T-helper 22 cell (primary cell): ENCODE measurements around the gene HIVEP3.

Experiments
- DNase-seq: peaks from one replicate; pipeline ENCODE4 v3.0.0-alpha.2; 2020; ENCODE audit warnings: low read depth

HIVEP3 gene

DNA sequence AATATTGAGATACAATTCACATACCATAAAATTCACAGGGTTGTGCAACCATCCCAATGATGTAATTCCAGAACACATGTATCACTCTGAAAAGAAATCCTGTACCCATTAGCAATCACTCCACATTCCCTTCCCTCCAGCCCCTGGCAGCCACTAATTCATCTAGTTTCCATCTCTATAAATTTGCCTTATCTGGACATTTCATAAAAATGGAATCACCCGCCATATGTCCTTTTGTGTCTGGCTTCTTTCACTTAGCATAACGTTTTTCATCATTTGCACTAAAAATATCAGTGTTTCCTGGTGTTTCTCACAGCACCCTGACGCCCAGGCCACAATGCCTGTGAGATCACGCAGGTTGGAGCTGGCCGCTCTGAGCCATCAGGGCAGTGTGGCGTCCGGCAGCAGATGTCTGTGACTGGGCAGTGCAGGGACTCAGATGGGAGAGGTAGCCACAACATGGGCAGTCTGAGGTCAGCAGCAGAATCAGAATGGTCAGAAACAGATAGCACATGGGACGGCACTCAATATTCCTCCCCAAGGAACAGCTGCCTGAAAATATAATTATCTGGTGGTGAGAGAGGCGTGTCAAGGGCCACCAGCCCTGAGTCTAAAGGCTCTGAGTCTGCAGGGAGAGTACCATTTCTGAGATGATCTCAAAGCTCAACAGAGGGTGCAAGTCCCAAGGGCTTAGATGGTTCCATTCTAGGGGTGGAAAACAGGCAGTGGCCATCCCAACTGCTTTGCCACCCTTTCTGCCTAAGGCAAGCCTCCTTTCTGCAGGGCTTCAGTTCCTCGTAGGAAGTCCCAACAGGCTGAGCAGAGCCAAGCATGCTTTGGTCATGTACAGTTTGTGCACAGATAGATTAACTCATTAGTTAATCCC lies 304.8 kb downstream of the HIVEP3 start:
- no peak for DNase-seq

DNA sequence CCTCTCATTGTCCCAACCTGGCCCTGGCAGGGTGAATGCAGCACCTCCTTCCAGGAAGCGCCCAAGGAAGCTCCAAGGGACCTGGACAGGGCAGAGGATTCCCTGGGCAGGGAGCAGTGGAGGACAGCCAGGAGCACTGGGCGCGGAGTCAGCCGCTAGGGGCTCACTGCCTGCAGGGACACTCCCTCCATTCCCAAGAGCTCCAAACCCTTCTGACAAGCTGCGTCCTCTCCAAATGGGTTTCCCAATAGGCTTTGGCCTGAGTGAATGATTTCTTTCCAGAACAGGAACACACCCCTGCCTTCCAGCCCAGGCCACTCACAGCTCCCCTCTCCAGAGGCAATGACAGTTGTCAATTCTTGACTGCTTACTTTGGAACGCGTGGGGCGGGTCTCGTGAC lies 305.8 kb downstream of the HIVEP3 start:
- no peak for DNase-seq

- no peak for DNase-seq
Measured at GRCh38 chr1:41611932-41612450, 306.7 kb downstream of the HIVEP3 start.

DNA sequence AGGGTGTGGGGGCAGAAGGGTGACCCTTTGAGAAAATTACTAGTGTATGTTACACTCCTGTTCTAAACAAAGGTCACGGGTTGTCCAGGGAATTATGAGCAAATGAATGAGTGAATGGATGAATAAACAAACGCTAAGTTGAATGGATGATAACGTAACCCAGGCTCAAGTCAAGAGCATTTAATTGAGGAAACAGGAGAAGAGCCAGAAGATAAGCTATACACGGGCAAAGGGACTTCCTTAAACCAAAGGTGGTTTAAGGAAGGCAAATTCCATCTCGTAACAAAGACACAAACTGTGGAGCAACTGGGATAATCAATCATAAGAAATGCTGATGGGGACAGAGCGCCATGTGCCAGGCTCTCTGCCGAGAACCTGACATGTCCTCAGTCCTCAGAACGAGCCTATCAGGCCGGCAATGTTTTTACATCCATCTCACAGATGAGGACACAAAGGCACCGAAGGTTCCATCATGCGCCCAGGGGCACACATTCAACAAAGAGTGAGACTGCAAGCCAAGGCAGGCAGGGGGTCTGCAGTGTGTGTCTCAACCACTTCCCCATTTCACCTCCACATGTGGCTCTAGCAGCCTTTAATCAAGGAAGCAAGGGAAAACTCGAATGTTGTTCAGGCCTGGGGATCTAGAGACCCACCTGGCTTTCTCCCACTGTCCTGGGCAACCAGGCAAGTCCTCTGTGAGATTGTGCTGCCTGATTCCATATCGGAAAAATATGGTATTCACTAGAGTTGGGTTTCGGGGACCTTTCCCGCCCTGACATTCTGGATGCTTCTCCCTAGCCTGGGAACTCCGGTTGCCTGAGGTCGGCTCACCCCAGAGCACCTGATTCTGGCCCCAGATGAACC lies 307.4 kb downstream of the HIVEP3 start:
- no peak for DNase-seq

DNA sequence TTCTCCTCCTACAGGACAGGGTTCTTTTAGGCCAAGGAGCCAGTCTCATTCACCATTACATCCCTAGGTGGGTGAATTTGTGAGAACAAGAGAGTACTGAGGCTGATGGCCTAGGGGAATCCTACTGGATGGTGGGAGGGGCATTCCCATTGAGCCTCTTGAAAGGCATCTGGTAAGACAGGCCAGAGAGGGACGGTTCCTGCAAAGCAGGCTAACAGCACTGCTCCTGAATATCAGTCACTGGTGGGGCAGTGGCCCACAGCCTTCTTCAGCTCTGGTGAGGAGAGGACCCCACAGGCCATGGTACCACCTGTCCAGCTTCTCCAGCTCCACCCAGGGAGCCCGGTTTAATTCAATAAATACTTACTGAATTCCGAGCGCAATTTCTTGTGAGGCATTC lies 308.4 kb downstream of the HIVEP3 start:
- DNase-seq: no peak

- DNase-seq: no peak
Measured at GRCh38 chr1:41609166-41609883, 309.4 kb downstream of the HIVEP3 start.

DNA sequence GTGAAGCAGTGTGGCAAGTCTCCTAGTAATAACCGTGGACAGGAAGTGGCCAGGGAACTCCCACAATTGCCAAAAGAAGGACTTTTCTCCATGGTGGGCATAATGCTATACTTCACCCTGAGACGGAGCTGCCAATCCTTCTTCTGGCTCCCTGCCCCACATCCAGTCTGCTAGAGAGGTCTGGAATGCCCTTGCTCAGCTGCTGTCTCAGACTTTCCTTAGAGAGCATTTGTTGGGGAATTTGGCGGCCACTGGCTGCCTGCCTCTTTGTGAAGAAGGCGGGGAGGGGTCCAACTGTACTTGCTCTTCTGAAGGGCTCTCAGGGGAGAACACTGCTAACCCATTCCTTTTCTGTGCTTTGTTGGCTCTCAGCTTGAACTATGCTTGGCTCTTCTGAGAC lies 310.5 kb downstream of the HIVEP3 start:
- DNase-seq: no peak

- no peak for DNase-seq
Measured at GRCh38 chr1:41607808-41608207, 310.9 kb downstream of the HIVEP3 start.

DNA sequence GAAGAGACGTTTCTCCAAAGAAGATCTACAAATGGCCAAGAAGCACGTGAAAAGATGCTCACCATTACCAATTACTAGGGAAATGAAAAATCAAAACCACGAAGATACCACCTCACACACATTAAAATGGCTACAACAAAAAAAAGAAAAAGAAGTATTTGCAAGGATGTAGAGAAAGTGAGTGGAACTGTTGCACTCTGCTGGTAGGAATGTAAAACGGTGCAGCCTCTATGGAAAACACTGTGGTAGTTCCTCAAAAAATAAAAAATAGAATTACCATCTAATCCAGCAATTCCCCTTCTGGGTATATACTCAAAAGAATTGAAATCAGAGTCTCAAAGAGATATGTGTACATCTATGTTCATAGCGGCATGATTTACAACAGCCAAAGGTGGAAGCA lies 318.8 kb downstream of the HIVEP3 start:
- DNase-seq: no peak

DNA sequence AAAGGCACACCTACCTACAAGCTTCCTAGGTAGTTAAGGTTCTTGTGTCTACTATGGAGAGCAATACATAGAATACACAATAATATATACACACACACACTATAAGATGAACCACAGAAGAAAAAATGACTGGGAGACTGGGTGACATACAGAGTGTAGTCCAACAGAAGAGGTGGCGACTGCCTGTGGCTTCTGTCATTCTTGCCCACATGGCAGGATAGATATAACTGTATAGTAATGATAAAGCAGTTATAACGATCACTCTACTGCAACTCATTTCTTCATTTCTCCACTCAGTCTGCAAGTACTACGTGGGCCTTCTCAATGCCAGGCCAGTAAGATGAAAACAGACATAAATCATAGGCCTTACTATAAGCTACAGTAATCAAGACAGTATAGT lies 320.4 kb downstream of the HIVEP3 start:
- no peak for DNase-seq

DNA sequence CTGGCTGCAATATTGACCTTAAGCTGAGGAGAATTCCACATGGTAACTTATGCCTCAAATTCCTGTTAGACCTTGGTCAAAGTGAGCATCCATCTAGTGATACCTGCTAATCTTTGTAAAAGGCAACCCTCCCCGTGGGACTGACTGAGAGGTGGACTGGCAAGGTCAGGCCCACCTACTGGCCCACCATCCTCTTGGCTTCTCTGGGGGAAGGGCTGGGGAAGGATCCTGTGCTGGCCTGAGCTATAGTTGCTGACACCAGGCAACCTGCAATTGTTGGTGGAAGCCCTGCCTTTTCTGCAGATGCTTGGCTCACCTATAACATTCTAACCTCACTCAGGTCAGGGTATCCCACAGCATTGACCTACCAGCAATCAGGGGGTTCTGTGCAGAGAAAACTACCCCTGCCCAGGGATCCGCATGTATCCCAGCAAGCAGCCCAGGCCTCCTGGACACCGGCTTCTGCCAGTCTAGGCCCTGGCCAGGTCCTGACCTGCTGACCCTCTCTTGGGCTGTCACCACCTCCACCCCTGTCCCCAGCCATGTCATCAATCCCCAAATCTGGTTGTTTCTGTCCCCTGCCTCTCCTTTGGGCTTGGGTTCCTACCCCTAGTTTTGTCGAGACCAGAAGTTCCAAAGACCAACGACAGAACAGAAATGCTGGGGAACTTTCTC lies 326.1 kb downstream of the HIVEP3 start:
- no peak for DNase-seq

DNA sequence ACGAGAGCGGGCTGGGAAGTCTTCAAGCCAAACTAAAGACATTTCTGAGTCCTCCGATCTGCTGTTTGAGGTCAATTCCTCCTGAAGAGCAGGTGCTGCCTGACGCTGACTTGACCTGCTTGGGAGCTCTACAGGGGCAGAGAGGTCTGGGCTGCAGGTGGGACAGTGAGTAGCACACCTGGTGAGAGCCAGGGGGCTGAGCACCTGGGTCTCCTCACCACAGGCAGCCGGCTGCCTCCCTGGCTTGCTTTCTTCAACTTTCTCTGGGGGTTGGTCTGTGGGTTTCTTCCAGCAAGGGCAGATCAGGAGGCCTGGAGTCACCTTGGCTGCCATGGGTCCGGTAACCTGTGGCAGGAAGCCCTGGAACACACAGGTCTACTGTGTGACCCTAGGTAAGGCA lies 326.8 kb downstream of the HIVEP3 start:
- DNase-seq: no peak

GRCh38 chr1:41590331-41590730 lies 328.4 kb downstream of the HIVEP3 start:
- no peak for DNase-seq

- DNase-seq: no peak
Measured at GRCh38 chr1:41589395-41589794, 329.3 kb downstream of the HIVEP3 start.

DNA sequence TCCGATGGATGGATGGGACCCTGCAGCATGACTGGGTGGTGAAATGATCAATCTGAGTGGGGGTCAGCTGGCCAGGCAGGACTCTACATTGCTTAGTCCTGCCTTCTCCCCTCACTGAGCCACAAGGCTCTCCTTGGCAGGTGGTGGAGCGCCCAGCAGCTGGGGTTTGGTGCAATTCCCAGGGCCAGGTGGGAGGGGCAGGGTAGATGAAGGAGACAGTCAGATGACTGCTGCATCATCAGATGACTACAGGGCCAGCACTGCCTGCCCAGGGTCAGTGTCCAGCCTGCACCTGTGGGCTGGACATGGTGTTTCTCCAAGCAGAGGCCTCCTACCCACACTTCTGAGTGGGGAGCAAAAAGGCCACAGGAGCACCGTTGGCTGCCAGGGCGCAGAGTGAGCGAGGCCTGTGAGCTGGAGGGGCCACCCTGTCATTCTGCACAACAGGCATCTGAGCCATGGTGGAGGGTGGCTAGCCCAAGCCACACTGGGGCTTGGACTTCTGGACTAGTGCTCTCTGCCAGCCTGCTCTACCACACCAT lies 330.3 kb downstream of the HIVEP3 start:
- no peak for DNase-seq

- no peak for DNase-seq
Measured at GRCh38 chr1:41587791-41588190, 330.9 kb downstream of the HIVEP3 start.

DNA sequence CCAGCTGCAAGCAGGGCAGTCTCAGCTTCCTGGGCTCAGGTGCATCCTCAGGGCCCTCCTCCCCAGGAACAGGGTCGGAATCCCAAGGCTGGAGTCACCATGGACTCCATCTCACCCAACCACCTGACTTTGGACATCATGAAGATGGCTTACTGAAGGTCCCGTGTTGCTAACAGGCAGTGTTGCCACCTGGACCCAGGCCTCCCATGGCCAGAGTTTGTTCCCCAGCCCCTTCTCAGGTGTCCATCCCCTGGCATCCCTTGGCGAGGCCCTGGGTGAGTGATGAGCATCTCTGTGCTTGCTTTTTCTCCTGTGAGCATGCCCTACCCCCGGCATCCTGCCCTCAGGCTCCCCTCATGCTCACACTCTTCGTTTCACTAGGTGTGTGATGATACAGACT lies 332.5 kb downstream of the HIVEP3 start:
- no peak for DNase-seq

- no peak for DNase-seq
Measured at GRCh38 chr1:41583658-41584547, 334.8 kb downstream of the HIVEP3 start.

DNA sequence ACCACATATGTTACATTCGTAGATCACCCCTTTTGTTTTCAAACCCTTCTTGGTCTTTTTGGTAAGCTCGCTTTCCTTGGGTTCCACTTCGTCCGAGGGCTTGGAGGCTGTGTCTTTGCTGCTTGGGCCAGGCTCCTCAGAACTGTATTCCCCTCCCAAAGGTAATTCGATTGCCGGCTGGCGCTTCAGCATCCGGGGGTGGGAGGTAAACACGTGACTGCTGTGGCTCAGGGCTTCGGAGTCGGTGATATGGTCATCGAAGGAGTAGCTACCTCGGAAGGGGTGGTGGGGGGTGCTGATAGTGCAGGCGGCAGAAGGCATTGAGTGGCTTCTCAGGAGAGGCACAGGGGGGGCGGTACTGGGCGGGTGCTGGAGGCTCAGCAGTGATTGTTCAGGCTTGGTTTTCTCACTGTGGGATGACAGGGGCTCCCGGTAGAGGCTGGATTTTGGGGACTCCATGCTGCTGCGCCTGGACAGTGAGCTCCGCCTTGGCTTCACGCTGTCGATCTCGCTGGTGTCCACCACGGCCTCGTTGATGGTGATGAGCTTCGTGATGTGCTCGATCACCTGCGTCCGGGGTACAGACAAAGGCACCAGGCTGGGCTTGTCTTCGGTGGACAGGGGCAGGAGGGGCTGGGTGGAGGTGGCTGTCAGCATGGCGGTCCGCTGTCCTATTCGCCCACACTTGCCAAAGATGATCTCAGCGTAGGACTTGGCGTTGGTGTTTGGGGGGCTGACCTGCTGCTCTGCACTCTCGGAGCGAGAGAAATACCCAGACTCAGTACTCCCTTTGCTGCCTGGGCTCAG lies 335.7 kb downstream of the HIVEP3 start:
- DNase-seq: no peak

DNA sequence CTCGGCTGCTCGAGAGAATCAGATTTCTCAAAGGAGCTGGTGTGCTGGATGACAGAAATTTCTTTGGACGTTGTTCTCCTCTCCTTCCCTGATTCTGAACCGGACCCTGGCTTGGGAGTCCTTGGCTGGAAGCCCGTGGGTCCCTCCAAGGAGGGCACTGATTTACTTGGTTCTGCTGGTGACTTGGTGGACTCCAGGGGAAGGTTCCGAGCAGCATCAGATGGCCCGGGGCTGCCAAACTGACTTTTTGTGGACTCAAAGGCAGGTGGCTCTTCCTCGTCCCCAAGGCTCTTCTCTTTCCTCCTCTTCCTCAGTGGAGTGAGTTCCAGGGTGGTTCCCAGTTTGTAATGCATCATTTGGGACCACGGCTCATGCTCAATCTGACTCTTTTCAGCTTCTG lies 336.4 kb downstream of the HIVEP3 start:
- DNase-seq: no peak
